ENCODE measurements around the gene TOP3B.

The TOP3B gene

GRCh38 chr22:21984793-21985192 lies 2.2 kb upstream of the TOP3B start:
- no peak for TF ChIP-seq RARB (CRISPR knock-in tag; IDR thresholded peaks at IDR 0.05)
- no peak for TF ChIP-seq ZC3H10 (CRISPR knock-in tag; IDR thresholded peaks at IDR 0.05)
- no peak for TF ChIP-seq PATZ1 (CRISPR knock-in tag; IDR thresholded peaks at IDR 0.05; ENCODE audit: borderline replicate concordance)
- TF ChIP-seq TCF4 (CRISPR knock-in tag; IDR thresholded peaks at IDR 0.05; ENCODE audit: borderline replicate concordance) = no peak
- no peak for TF ChIP-seq ESRRG (CRISPR knock-in tag; IDR thresholded peaks at IDR 0.05)
- TF ChIP-seq BACH2 (CRISPR knock-in tag; IDR thresholded peaks at IDR 0.05; ENCODE audit: borderline replicate concordance) = no peak
- TF ChIP-seq ARNTL (CRISPR knock-in tag; IDR thresholded peaks at IDR 0.05; ENCODE audit: borderline replicate concordance, low read depth) = no peak
- TF ChIP-seq OSR1 (CRISPR knock-in tag; IDR thresholded peaks at IDR 0.05) = no peak
- ATAC-seq = peak; percentile 37; the same call in 2 of the 3 replicates

- TF ChIP-seq PPARA (CRISPR knock-in tag; IDR thresholded peaks at IDR 0.05; ENCODE audit: borderline replicate concordance) (no peak), OSR1 (CRISPR knock-in tag; IDR thresholded peaks at IDR 0.05) (no peak), GLIS3 (CRISPR knock-in tag; IDR thresholded peaks at IDR 0.05) (no peak), TSHZ2 (CRISPR knock-in tag; IDR thresholded peaks at IDR 0.05) (no peak), TCF4 (CRISPR knock-in tag; IDR thresholded peaks at IDR 0.05; ENCODE audit: borderline replicate concordance) (no peak)
- ATAC-seq = no peak
Observed at GRCh38 chr22:21981874-21982273, 713 bp downstream of the TOP3B start.

- no peak for TF ChIP-seq CSDC2 (CRISPR knock-in tag; IDR thresholded peaks at IDR 0.05)
- no peak for TF ChIP-seq ARNTL (CRISPR knock-in tag; IDR thresholded peaks at IDR 0.05; ENCODE audit: borderline replicate concordance, low read depth)
- TF ChIP-seq ZC3H10 (CRISPR knock-in tag; IDR thresholded peaks at IDR 0.05) = no peak
- no peak for TF ChIP-seq ZNF70 (CRISPR knock-in tag; IDR thresholded peaks at IDR 0.05)
- TF ChIP-seq SNAI2 (CRISPR knock-in tag; IDR thresholded peaks at IDR 0.05) = no peak
- TF ChIP-seq CREB5 (CRISPR knock-in tag; IDR thresholded peaks at IDR 0.05; ENCODE audit: low read depth) = no peak
- TF ChIP-seq TSHZ2 (CRISPR knock-in tag; IDR thresholded peaks at IDR 0.05) = no peak
- no peak for TF ChIP-seq ZFP3 (CRISPR knock-in tag; IDR thresholded peaks at IDR 0.05)
- TF ChIP-seq PPARA (CRISPR knock-in tag; IDR thresholded peaks at IDR 0.05; ENCODE audit: borderline replicate concordance) = no peak
- ATAC-seq = no peak
Observed at GRCh38 chr22:21980547-21980946, 2.0 kb downstream of the TOP3B start.

- ATAC-seq = no peak
- TF ChIP-seq ARNTL (CRISPR knock-in tag; IDR thresholded peaks at IDR 0.05; ENCODE audit: borderline replicate concordance, low read depth) = no peak
- no peak for TF ChIP-seq OSR1 (CRISPR knock-in tag; IDR thresholded peaks at IDR 0.05)
- no peak for TF ChIP-seq CREB5 (CRISPR knock-in tag; IDR thresholded peaks at IDR 0.05; ENCODE audit: low read depth)
- no peak for TF ChIP-seq TCF4 (CRISPR knock-in tag; IDR thresholded peaks at IDR 0.05; ENCODE audit: borderline replicate concordance)
- no peak for TF ChIP-seq ZNF70 (CRISPR knock-in tag; IDR thresholded peaks at IDR 0.05)
- no peak for TF ChIP-seq PATZ1 (CRISPR knock-in tag; IDR thresholded peaks at IDR 0.05; ENCODE audit: borderline replicate concordance)
- no peak for TF ChIP-seq PPARA (CRISPR knock-in tag; IDR thresholded peaks at IDR 0.05; ENCODE audit: borderline replicate concordance)
- TF ChIP-seq CSDC2 (CRISPR knock-in tag; IDR thresholded peaks at IDR 0.05) = no peak
Observed at GRCh38 chr22:21978564-21979386, 3.8 kb downstream of the TOP3B start.

Data from SK-N-SH treated with all-trans-retinoic acid at 6 μM for 48 hours (cell line).